IgD-negative memory B cell (primary cell): Measurements from ENCODE around the gene SLCO4C1. TPM values are rescaled to one million over a fixed set of nuclear protein-coding genes. Genes with fewer than 3 reads are reported as not detected.

Source experiments
- H3K27ac Mint-ChIP-seq, 3 donors: one replicate each; pipeline ENCODE4 v1.8.0; 2020 to 2022; ENCODE audit warnings: mild to moderate bottlenecking in 3 of 3, mixed read lengths in 3 of 3, moderate library complexity in 1 of 3
- H3K27me3 Mint-ChIP-seq: one replicate; pipeline ENCODE4 v1.8.0; 2021; ENCODE audit warnings: mixed read lengths
- H3K36me3 Mint-ChIP-seq: one replicate; pipeline ENCODE4 v1.8.0; 2020; ENCODE audit warnings: mild to moderate bottlenecking, mixed read lengths
- H3K4me1 Mint-ChIP-seq, 3 donors: one replicate each; pipeline ENCODE4 v1.8.0; 2020 to 2022; ENCODE audit warnings: mixed read lengths in 3 of 3, mild to moderate bottlenecking in 1 of 3
- H3K4me3 Mint-ChIP-seq, 4 donors: one replicate each; pipeline ENCODE4 v1.8.0; 2020 to 2022; ENCODE audit warnings: mild to moderate bottlenecking in 4 of 4, mixed read lengths in 4 of 4, moderate library complexity in 3 of 4
- H3K9me3 Mint-ChIP-seq, 3 donors: one replicate each; pipeline ENCODE4 v1.8.0; 2020 to 2021; ENCODE audit warnings: mixed read lengths in 3 of 3, mild to moderate bottlenecking in 1 of 3
- polyA plus RNA-seq: library from polyadenylated mRNA; unstranded; fragments of 300-500 nt; fragmentation: Illumina TruSeq; gene quantifications from one replicate; pipeline ENCODE4 v1.2.3, GENCODE V29; 2021

SLCO4C1 gene
- polyA plus RNA-seq, 1 donor from 2014 or later: 0.05 TPM

GRCh38 chr5:102289251-102289899, 6.7 kb downstream of the SLCO4C1 start:
- H3K27me3 Mint-ChIP-seq: no peaks in the 10 kb centered on the region

GRCh38 chr5:102288630-102289029, 7.5 kb downstream of the SLCO4C1 start:
- H3K27ac Mint-ChIP-seq: no peak overlapping the region
- peaks cover 14 to 26% (median 17%) of the 10 kb centered on the region in 3 donors for H3K4me1 Mint-ChIP-seq
- no peak overlapping the region for H3K4me3 Mint-ChIP-seq

More at GRCh38 chr5:102289251-102289899, 6.7 kb downstream of the SLCO4C1 start:
- H3K27ac Mint-ChIP-seq: no peak overlapping the region
- no peak overlapping the region for H3K4me3 Mint-ChIP-seq
- H3K36me3 Mint-ChIP-seq: no peaks in the 10 kb centered on the region
- H3K4me1 Mint-ChIP-seq: peaks cover 9 to 19% (median 12%) of the 10 kb centered on the region in 3 donors
- no peaks in the 10 kb centered on the region for H3K9me3 Mint-ChIP-seq

GRCh38 chr5:102286476-102286875, 9.6 kb downstream of the SLCO4C1 start:
- H3K36me3 Mint-ChIP-seq: no peaks in the 10 kb centered on the region
- no peaks in the 10 kb centered on the region for H3K9me3 Mint-ChIP-seq
- peak overlapping the region in 1 of 3 donors; percentile 69 for H3K27ac Mint-ChIP-seq
- peak overlapping the region in 1 of 4 donors; percentile 63 for H3K4me3 Mint-ChIP-seq
- H3K27me3 Mint-ChIP-seq: no peaks in the 10 kb centered on the region
- H3K4me1 Mint-ChIP-seq: peaks cover 18 to 31% (median 20%) of the 10 kb centered on the region in 3 donors

More at GRCh38 chr5:102288630-102289029, 7.5 kb downstream of the SLCO4C1 start:
- no peaks in the 10 kb centered on the region for H3K27me3 Mint-ChIP-seq
- H3K36me3 Mint-ChIP-seq: no peaks in the 10 kb centered on the region
- H3K9me3 Mint-ChIP-seq: no peaks in the 10 kb centered on the region

GRCh38 chr5:102283102-102283797, 12.8 kb downstream of the SLCO4C1 start:
- H3K36me3 Mint-ChIP-seq: no peaks in the 10 kb centered on the region
- H3K4me1 Mint-ChIP-seq: peaks cover 18 to 27% (median 20%) of the 10 kb centered on the region in 3 donors
- no peak overlapping the region for H3K4me3 Mint-ChIP-seq
- no peaks in the 10 kb centered on the region for H3K9me3 Mint-ChIP-seq
- H3K27me3 Mint-ChIP-seq: no peaks in the 10 kb centered on the region
- no peak overlapping the region for H3K27ac Mint-ChIP-seq

GRCh38 chr5:102279711-102280110, 16.4 kb downstream of the SLCO4C1 start:
- Mint-ChIP-seq H3K4me1 (peaks cover 9 to 16% (median 12%) of the 10 kb centered on the region in 3 donors), H3K4me3 (no peak overlapping the region), H3K9me3 (no peaks in the 10 kb centered on the region), H3K36me3 (no peaks in the 10 kb centered on the region), H3K27me3 (no peaks in the 10 kb centered on the region), H3K27ac (no peak overlapping the region)

GRCh38 chr5:102278231-102278630, 17.9 kb downstream of the SLCO4C1 start:
- Mint-ChIP-seq H3K27me3 (no peaks in the 10 kb centered on the region), H3K4me1 (peaks cover under 1 to 2% (median under 1%) of the 10 kb centered on the region in 3 donors), H3K4me3 (no peak overlapping the region), H3K9me3 (no peaks in the 10 kb centered on the region), H3K36me3 (no peaks in the 10 kb centered on the region), H3K27ac (no peak overlapping the region)

- H3K4me1 Mint-ChIP-seq: no peaks in the 10 kb centered on the region
- H3K36me3 Mint-ChIP-seq: no peaks in the 10 kb centered on the region
- H3K9me3 Mint-ChIP-seq: no peaks in the 10 kb centered on the region
- no peak overlapping the region for H3K4me3 Mint-ChIP-seq
- no peak overlapping the region for H3K27ac Mint-ChIP-seq
- H3K27me3 Mint-ChIP-seq: peaks cover 3% of the 10 kb centered on the region
These were observed 18.9 kb downstream of the SLCO4C1 start for GRCh38 chr5:102277144-102277543.

GRCh38 chr5:102271759-102272158, 24.3 kb downstream of the SLCO4C1 start:
- Mint-ChIP-seq H3K9me3 (peaks cover 9 to 16% (median 11%) of the 10 kb centered on the region in 3 donors), H3K27me3 (peaks cover 3% of the 10 kb centered on the region), H3K36me3 (no peaks in the 10 kb centered on the region), H3K4me3 (no peak overlapping the region), H3K4me1 (no peaks in the 10 kb centered on the region), H3K27ac (no peak overlapping the region)

- Mint-ChIP-seq H3K27me3 (peaks cover 3% of the 10 kb centered on the region), H3K4me1 (no peaks in the 10 kb centered on the region), H3K4me3 (no peak overlapping the region), H3K27ac (no peak overlapping the region), H3K9me3 (peaks cover 9 to 16% (median 11%) of the 10 kb centered on the region in 3 donors), H3K36me3 (no peaks in the 10 kb centered on the region)
These were observed 26.0 kb downstream of the SLCO4C1 start for GRCh38 chr5:102270036-102270435.

- H3K36me3 Mint-ChIP-seq: no peaks in the 10 kb centered on the region
- H3K27ac Mint-ChIP-seq: no peak overlapping the region
- H3K4me3 Mint-ChIP-seq: no peak overlapping the region
- H3K4me1 Mint-ChIP-seq: no peaks in the 10 kb centered on the region
- H3K27me3 Mint-ChIP-seq: no peaks in the 10 kb centered on the region
- peaks cover 0 to 3% (median 0%) of the 10 kb centered on the region in 3 donors for H3K9me3 Mint-ChIP-seq
These were observed 33.4 kb downstream of the SLCO4C1 start for GRCh38 chr5:102262688-102263087.

GRCh38 chr5:102249381-102249780, 46.7 kb downstream of the SLCO4C1 start:
- Mint-ChIP-seq H3K4me1 (no peaks in the 10 kb centered on the region), H3K9me3 (no peaks in the 10 kb centered on the region), H3K27me3 (peaks cover 2% of the 10 kb centered on the region), H3K4me3 (no peak overlapping the region), H3K36me3 (no peaks in the 10 kb centered on the region), H3K27ac (no peak overlapping the region)

- no peak overlapping the region for H3K27ac Mint-ChIP-seq
- no peaks in the 10 kb centered on the region for H3K4me1 Mint-ChIP-seq
- H3K36me3 Mint-ChIP-seq: no peaks in the 10 kb centered on the region
- no peaks in the 10 kb centered on the region for H3K9me3 Mint-ChIP-seq
- no peaks in the 10 kb centered on the region for H3K27me3 Mint-ChIP-seq
- no peak overlapping the region for H3K4me3 Mint-ChIP-seq
These were observed 52.9 kb downstream of the SLCO4C1 start for GRCh38 chr5:102243213-102243612.

- H3K9me3 Mint-ChIP-seq: no peaks in the 10 kb centered on the region
- H3K27ac Mint-ChIP-seq: no peak overlapping the region
These were observed 54.2 kb downstream of the SLCO4C1 start for GRCh38 chr5:102241809-102242421.

GRCh38 chr5:102231693-102232619, 64.1 kb downstream of the SLCO4C1 start:
- Mint-ChIP-seq H3K27ac (no peak overlapping the region), H3K27me3 (no peaks in the 10 kb centered on the region), H3K36me3 (no peaks in the 10 kb centered on the region), H3K9me3 (no peaks in the 10 kb centered on the region), H3K4me3 (no peak overlapping the region), H3K4me1 (peaks cover 0 to 4% (median 0%) of the 10 kb centered on the region in 3 donors)

More at GRCh38 chr5:102241809-102242421, 54.2 kb downstream of the SLCO4C1 start:
- H3K4me1 Mint-ChIP-seq: no peaks in the 10 kb centered on the region
- no peaks in the 10 kb centered on the region for H3K27me3 Mint-ChIP-seq
- no peak overlapping the region for H3K4me3 Mint-ChIP-seq
- no peaks in the 10 kb centered on the region for H3K36me3 Mint-ChIP-seq
